NOMO-1 treated with DMSO at 0.1 percent for 48 hours (cell line): ENCODE results near the gene CASP1.
"Not testable (repeated sequence)": the region's sequence is repeated elsewhere in the genome, so short reads cannot be mapped to it uniquely, and the experiment has no call there.

ENCODE experiments used
- DNase-seq: peaks from one replicate; lab custom pipeline; 2025; ENCODE audit not compliant: unreplicated experiment; lab: John Stamatoyannopoulos, UW

The CASP1 gene

DNA sequence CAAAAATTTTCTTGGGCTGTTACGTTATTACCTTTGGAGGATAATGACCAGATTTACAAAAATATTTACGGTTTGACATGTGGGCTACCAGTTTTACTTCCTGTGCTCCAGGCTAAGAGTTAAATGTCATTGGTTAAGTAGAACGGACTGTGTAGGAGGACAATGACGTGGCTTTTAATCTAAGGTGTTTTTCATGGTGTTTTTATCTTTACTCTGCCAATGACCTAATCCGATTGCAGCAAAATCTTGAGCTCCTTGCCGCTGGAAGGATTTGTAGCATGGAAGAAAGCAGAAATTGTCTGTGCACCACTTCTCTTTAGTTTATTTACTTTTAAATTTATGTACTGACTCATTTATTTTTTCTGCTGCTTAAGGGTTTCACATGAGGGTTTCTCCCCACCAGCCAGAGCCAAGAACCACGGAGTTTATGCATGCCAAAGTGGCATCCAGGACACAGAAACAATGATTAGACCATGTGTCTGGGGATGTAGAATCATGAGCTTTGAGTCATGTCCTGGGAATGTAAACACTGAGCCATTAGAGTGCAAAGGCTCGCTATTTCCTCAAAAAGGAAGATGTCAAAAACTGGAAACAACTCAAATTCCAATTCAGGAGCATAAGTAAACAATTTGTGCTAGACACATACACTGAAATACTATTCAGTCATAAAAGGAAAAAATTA is 12.1 kb upstream of the CASP1 start:
- DNase-seq: no peak

DNA sequence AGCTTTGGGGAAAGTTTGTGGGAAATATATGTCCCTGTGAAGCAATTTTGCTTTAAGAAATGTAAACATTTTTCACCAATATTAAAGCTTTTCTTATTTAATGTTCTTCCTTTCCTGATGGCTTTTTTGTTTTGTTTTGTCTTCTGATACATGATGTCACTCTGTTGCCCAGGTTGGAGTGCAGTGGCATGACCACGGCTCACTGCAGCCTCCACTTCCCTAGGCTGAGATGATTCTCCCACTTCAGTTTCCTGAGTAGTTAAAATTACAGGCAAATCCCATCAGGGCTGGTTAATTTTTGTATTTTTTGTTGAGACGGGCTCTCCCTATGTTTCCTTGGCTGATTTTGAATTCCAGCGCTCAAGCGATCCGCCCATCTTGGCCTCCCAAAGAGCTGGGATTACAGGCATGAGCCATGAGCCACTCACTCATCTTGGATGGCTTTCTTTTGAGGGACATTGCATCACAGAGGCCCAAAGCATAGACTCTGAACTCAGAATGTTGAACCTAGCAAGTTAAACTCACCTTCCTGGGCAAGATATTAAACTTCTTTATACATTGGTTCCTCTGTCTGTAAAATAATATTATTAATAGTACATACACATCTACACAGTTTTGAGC is 10.8 kb upstream of the CASP1 start:
- DNase-seq: no peak

GRCh38 chr11:105044557-105045524 is 9.9 kb upstream of the CASP1 start, which contains the start of gene CARD16:
Gene CARD16, minus strand, starts transcription at chr11:105045335. Its CDS starts 38 bp downstream, at chr11:105045297.
- peak; percentile 64 for DNase-seq

DNA sequence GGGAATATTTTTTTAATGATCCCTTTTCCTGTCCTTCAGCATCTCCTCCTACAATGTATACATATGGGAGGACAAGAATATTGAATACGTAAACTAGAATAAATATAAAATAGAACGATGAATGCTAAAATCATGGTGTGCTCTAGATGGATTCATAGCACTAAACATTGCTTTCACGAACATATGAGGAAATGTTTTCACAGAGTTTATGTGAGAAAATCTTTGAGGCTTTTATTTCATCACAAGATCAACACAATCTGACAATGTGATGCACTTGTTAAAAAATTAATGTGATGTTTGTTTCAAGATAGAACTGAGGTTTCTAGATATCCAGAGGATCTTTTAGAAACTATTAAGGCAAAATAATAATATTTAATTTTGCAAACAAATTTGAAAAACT is 7.2 kb upstream of the CASP1 start:
- no peak for DNase-seq

DNA sequence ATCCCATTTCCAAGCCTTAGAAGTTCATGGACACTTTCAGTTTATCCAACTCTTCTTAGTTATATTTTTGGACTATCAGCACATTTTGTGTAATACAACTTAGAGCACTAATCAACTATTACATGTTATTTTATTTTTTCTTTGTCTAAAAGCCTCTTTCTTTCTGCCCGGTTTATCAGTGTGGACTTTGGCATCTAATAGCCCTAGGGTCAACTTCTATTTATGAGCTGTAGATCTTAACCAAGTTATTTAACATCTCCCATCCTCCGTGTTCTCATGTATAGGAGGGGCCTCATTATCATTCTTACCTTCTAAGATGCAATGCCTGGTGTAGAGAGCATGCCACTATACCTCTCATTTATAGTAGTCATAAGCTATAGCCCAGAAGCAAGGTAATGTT is 5.8 kb upstream of the CASP1 start:
- DNase-seq: no peak

- not testable (repeated sequence) for DNase-seq
These were observed 556 bp downstream of the CASP1 start for GRCh38 chr11:105034388-105034787.

- no peak for DNase-seq
These were observed 1.2 kb downstream of the CASP1 start for GRCh38 chr11:105033781-105034180.

DNA sequence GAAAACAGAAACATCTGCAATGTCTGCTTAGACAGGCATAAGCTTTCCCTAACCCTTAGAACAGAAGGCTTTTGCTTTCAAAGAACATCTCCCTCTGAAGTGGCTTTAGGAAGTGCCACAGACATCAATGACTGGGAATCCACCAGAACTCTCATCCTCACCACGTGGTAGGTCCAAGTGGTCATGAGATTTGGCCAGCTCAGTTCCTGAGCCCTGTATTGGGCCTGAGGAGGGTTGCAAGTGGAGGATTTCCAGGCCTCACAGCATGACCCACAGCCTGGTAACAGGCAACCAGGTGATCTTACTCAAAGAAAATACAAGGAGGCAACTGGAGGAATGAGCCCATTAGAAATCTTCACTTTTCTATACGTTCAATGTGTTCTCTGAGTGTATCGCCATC is 1.6 kb downstream of the CASP1 start:
- no peak for DNase-seq

GRCh38 chr11:105032495-105032894 is 2.4 kb downstream of the CASP1 start:
- DNase-seq: peak; percentile 68

DNA sequence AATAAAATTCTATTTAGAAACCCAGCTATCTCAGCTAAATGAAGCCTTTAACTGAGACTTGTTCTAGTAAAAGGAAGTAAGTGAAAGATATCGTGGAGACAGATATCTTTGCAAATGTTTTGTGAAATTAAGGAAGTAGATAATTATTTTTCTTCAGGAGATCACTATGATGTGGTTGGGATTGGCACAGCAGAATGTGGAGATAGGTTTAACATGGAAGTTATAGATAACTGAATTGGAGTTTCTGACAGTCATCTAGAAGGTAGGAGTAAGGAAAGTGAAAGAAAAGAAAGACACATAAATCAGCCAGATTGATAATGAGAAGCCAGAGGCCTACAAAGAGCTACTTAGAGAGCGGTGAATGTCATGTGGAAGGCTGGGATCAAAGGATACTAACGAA is 7.3 kb downstream of the CASP1 start:
- peak; percentile 24 for DNase-seq

GRCh38 chr11:105024394-105024793 is 10.6 kb downstream of the CASP1 start:
- no peak for DNase-seq

GRCh38 chr11:105023003-105023402 is 11.9 kb downstream of the CASP1 start, which contains the start of gene CASP5:
Gene CASP5, minus strand, starts transcription at chr11:105023168. Its CDS starts 32 bp downstream, at chr11:105023136.
- peak; percentile 52 for DNase-seq

DNA sequence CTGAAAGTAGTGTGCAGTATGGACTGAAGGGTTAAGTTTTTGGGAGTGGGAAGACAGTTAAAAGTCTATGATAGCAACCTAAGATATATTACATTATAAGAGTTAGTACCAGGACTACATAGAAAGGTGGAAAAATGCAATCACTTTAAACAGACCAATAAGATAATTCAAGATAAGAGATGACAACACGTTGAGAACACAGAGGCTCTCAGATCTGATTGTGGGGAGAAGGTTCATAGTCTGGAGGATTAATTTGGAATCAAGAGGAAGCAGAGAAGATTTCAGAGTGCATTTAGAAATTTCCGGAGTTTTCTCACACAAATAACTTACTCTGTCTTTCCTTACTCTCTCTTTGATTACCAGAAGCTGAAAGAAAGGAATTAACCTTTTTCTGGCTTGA is 12.4 kb downstream of the CASP1 start:
- no peak for DNase-seq

GRCh38 chr11:105007463-105007862 is 27.5 kb downstream of the CASP1 start:
- DNase-seq: no peak

GRCh38 chr11:105005451-105005845 is 29.5 kb downstream of the CASP1 start:
- no peak for DNase-seq

DNA sequence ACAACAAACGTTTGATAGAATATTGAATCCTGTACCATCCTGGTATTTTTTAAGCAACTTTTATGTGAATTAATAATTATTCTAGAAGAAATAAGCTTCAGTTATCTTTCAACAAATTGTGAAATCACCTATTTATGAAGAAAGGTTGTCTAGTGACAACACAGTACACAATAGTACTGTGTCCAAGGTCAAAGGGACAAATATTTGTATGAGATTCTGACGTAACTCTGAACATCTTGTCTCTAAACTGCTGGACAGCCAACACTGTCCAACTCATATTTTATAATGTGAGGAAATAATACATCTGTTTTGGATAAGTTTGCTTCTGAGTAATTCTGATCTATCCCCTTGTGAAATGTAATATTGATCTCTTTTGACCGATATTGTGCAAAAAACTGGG is 30.9 kb downstream of the CASP1 start:
- DNase-seq: no peak

- no peak for DNase-seq
These were observed 31.8 kb downstream of the CASP1 start for GRCh38 chr11:105003151-105003550.

DNA sequence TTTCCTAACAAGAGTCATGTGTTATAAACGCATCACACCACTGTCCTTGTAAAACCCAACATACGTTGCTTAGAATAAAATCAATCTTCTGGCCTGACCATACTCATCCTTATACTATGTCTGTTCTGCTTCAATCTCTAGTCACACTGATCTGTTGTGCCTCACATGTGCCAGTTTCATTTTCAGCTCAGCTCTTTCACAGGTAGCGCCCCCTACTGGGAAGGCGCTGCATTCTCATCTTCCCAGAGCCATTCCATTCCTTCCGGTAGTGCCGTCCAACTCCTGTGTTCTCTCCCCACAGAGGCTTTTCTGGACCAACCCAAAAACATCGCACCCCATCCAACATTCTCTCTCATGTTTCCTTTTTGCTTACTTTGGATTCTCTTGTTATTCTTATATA is 34.1 kb downstream of the CASP1 start:
- DNase-seq: no peak

DNA sequence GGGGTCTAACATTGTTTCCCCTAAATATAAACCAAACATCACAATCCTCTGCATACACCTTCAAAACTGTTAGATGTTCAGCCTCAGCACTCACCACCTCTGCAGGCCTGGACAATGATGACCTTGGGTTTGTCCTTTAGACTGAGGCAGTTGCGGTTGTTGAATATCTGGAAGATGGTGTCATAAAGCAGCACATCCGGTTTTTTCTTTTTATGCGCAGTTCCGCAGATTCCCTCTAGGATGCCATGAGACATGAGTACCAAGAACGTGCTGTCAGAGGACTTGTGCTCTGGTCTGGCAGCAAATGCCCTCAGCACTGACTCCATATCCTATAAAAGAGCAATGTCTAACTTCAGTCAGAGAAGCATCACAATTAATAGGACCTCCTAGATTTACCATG is 34.8 kb downstream of the CASP1 start:
- no peak for DNase-seq

DNA sequence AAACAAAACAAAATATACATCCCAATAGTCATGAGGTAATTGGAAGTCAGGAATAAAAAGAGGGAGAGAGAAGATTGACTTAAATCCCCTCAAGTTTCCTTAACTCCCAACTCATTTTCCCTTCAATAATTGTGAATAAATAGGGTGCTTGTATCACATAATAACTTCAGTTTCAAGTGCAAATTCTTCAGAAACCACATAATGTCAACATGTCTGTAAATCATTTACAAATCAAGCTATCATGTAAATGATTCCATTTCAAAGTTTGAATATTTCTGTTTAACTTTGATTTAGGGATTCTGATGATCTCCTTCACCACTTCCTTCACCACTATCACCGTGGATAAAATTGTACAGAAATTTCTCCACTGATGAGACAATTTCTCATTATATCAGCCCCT is 35.2 kb downstream of the CASP1 start:
- no peak for DNase-seq

DNA sequence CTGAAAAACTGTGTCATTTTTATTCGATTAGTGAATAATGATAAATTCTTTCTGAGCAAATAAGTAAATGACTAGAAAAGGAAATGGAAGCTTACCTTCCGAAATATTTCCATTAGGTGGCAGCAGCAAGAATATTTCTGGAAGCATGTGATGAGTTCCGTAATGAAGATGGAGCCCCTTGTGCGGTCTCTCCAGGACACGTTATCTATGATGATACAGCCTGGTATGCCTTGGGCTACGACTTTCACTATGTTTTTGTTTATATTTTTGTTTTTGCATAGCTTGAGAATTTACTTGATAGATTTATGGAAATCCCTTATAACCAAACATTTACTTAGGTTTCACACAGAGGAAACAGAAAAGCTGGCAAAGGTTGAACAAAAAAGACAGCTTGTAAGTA is 37.7 kb downstream of the CASP1 start:
- DNase-seq: peak; percentile 29

- DNase-seq: no peak
These were observed 39.9 kb downstream of the CASP1 start for GRCh38 chr11:104995001-104995408.
